Measurements from ENCODE around the gene LRRC26.
"Not testable (repeated sequence)": the region's sequence is repeated elsewhere in the genome, so short reads cannot be mapped to it uniquely, and the experiment has no call there.

Gene LRRC26

DNA sequence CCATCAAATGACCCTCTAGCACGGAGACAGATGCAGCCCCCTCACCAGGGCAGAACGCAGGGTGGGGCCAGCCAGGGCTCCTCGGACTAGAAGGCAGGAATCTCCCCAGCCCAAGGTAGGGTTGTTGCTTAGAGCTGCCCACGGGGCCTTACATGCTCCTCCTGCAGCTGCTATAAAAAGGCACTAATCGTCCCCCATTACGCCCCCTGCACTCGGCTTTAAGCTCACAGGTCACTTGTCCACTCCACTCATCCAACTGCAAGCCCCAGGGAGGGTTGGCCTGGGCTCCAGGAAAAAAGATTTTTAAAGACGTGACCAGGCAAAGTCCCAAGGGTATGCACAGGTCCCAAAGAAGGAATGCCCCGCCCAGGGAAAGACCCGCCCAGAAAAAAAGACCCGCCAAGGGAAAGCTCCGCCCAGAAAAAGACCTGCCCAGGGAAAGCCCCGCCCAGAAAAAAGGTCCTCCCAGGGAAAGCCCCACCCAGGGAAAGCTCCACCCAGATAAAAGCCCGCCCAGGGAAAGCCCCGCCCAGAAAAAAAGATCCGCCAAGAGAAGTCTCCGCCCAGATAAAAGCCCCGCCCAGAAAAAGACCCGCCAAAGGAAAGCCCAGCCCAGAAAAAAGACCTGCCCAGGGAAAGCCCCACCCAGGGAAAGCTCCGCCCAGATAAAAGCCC is 19.8 kb downstream of the LRRC26 start:
- no peak for DNase-seq

DNA sequence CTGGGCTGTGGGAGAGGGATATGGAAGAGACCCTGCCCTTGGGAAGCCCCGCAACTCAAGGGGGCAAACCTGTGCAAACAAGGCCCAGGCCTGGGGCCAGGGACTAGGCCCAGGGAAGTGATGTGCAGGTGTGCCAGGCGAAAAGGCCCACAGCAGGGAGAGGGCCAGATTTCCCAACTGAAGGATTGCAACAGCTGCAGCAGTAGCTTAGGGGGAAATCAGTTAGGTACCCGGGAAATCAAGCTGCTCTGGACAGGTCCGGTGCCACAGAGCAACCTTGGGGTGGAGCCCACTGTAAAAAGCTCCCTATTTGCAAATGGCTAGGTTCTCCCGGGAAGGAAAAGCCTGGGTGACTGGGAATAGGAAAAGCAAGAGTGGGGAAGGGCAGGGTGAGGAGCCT is 20.5 kb downstream of the LRRC26 start:
- DNase-seq: no peak

DNA sequence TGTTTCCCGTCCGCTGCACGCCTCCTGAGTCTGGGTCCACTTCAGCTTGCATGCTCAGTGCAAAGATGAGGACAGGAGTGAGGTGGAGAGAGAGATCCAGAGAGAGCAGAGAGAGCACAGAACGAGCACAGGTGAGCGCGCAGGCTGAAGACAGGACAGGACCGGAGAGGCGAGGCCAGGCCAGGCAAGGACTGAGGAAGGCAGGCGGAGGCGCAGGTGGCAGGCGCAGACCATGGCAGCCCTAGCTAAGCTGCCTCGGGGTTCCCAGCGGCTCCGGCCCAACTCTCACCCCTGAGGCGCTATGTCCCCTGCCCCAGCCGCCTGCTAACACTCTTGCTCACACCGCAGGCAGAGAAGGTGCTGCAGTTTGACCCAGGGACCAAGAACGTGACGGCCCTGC is 21.2 kb downstream of the LRRC26 start:
- no peak for DNase-seq

DNA sequence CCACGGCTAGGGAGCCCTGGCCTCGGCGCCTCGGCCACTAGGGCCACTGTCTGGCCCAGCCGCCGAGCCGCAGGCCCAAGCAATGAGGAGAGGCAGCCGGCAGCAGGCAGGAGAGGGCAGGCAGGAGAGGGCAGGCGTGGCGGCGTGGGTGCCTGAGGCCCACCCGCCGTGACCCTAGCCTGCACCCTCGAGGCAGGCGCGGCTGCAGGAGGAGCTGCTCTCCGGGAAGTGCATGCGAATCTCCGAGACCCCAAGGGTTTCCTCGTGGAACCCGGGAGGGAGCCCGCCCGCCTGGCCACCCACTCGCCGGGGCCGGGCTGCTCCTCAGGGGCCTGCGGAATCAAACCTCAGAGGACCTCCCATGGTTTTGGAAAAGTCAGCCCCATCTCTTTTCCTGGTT is 21.6 kb downstream of the LRRC26 start:
- no peak for DNase-seq

DNA sequence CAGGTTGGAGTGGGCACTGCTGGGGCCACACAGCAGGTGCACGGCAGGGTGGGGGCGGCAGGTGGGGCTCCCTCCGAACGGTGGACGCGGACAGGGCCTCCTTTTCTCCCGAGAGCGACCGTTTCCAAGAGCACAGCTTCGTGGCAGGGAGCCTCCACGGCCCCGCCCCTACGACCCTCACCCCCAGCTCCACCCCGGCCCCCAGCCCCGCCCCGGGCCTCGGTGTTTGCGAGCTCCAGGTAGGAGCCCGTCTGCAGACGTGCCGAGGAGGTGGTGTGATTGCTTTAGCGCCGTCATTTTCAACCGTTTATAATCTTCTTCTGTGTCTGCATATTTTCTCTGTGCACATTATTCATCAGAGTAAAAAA is 22.1 kb downstream of the LRRC26 start:
- no peak for DNase-seq

DNA sequence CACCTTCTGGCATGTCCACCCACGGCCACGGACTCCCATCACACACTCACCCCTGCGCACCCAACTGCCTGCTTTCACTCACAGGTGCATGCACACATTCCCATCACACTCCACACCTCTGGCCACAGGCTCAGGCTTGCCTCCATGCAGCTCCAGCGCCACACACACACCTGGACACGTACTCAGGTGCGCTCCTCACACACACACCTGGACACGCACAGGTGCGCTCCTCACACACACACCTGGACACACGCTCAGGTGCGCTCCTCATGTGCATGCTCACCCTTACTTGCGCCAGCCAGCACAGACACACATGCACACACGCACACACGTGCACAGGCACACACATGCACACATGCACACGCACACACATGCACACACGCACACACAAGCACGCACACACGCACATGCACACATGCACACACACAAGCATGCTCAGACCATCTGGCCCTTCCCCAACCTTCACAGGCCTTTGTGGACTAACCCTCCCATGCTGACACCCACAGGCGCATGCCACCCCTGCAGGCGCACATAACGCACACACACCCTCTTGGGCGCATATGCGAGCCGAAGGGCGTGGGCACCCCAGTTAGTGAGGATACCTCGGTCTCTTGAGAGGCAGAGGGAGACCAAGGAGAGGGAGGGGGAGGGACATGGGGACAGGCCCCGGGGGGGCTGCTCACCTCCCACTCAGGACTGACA is 22.6 kb downstream of the LRRC26 start:
- DNase-seq: no peak

DNA sequence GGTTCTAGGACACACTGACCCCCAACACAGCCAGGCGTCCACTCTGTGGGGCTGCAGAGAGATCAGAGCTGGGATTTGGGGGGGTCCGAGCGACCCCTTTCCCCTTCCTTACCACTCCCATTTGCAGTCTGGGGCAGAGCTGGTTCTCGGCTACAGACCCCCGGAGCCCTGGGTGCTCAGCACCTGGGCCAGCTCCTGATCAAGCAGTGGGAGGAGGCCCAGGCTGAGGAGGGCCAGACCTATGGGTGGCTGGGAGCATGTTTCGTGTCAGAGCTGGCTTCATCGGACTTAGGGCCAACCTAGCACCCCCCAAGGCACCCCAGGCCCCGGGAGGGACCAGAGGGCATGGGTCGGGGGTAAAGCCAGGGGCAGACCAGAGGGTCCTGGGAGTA is 23.3 kb downstream of the LRRC26 start:
- DNase-seq: no peak

DNA sequence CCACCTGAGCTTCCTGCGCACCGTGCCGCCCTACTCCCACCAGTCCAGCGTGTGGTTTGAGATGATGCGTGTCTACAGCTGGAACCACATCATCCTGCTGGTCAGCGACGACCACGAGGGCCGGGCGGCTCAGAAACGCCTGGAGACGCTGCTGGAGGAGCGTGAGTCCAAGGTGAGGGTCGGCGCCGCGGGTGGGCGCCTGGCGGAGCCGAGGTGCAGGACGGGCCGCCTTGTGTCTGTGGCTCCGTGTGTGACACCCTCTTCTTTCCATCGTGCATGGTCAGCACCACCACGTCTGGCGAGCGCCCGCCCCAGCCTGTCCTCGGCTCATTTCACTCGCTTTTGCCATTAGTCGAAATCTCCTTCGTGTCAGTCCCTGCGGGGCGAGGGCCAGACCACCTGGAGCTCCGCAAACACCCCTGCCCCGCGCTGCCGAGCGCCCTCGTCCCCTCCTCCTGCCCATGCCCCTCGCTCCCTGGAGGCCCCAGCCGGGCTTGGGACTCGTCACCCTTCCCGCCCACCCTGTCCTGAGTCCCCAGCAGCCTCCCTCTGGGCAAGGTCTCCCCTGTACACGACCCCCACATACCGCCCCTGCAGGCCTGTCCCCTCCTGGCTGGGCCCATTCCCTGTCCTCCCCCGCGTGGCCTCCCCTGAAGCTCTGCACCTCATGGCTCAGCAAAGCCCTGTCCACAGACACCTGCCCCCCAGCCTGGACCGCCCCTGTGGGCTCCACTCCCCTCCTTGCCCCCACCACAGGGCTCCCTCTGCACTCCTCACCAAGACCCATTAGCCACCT is 23.9 kb downstream of the LRRC26 start:
- no peak for DNase-seq

DNA sequence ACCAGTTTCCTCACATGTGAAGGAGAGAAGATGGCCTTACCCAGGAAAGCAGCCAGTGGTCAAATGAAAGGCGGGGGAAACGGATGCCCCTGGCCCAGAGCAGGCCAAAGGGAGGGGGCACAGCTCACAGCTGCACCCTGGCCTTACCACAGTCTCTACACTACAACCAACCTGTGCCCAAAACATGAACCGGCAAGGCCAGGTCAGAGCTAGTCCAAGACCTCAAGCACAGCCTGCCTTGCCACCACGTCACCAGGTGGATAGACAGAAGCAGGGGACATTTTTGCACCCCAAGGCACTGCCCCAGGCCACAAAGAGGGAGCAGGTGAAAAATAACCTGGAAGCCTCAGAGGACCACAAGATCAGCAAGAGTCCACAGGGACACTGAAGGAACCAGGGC is 26.4 kb downstream of the LRRC26 start:
- no peak for DNase-seq

DNA sequence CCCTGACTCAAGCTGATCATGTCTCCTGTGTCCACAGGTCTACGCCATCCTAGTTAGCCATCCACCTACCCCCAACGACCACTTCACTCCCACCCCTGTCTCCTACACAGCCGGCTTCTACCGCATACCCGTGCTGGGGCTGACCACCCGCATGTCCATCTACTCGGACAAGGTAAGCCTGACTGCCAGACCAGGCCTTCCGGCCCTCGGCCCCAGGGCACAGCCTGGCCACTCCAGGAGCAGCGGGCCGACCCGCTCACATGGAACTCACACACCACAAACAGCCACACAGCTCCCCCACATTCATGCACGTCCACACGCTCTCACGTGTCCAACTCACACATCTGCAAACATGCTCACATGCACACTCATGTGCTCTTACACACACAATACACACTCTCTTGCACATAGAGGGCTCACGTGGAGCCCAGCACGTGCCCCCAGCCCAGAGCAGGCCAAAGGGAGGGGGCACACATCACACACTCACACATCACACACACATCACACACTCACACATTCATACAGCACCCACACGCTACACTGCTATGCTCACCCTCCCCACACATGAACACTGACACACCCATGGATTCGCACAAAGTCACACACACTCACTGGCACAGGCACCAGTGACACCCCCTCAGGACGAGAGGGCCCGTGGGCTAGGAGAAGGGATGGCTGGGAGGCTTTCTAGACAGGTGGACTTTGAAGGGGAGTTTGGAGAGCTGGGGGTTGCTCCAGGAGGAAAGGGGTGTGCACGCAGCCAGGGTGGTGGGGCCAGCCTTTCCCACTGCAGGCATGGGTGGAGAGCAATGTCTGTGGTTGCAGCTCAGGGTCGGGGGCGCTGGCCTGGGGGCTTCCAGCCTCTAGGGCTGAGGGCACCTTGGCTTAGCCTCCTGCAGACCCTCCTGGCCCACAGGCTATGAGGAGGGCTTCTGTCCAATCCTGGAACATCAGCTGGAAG is 27.6 kb downstream of the LRRC26 start:
- no peak for DNase-seq

DNA sequence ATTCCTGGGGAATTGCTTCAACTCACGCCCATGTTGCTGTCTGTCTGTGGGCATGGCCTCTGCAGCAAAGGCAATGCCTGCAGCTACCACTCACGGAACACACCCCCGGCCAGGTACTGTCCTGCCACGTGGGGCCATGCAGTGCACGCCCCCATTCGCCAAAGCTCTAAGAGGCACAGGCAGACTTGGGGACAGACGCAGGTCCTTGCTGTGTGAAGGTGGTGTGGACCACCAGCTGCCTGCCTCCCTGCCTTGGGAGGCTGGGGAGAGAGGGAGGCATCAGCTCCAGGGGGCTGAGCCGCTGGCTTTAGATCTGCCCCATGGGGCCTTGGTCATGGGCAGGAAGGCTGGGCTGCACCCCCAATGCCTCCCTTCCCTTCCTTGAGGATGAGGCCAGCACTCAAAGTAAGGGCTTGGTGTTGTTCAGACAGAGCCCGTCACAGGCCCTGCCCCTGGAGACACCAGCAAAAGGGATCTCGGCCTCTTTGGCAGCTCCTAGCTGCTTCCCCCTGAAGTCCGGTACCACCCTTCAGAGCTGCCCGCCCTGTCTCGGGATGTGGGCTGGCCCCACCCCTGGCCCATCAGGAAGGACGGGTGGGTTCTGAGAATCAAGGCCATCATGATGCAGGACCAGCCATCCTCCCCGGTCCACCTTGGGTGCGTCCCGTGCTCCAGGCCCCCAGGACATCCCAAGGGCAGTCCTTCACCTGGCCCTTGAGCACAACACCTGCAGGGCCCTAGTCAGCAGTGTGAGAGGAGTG is 28.6 kb downstream of the LRRC26 start:
- DNase-seq: no peak

DNA sequence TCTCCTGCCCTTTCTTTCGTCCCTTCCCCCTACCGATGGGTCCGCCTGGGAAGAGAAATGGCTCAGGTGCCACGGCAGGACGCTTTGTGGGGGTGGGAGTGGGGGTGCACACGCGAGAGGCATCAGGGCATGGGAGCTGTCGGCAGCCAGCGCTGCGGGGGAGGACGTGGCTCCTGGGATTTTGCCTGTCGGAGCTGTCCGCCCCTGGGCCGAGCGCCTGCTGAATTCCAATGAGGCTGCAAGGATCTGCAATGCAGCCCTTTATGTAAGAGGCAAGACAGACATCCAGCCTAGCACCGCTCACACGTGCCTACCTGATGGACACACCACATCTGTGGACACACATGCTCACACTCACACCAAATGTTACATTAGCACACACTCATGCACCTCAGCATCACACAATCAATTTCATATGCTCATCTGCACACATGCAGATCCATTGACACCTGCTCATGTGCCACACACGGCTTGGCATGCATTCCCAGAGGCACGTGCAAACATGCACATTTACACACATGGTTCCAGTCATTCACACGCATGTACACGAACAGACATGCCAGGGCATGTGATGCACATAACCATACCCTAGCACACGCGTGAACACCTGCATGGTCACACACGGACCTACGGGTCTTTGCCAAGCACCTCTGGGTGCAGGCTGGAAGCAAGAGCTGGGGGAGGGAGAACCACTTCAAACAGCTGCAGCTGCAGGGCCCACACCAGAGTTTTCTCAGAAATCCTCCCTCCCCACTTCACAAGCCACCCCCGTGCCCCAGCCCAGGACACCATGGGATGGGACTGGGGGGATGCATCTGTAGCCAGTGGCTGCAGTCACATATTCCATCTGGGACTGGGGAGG is 29.5 kb downstream of the LRRC26 start:
- DNase-seq: no peak

DNA sequence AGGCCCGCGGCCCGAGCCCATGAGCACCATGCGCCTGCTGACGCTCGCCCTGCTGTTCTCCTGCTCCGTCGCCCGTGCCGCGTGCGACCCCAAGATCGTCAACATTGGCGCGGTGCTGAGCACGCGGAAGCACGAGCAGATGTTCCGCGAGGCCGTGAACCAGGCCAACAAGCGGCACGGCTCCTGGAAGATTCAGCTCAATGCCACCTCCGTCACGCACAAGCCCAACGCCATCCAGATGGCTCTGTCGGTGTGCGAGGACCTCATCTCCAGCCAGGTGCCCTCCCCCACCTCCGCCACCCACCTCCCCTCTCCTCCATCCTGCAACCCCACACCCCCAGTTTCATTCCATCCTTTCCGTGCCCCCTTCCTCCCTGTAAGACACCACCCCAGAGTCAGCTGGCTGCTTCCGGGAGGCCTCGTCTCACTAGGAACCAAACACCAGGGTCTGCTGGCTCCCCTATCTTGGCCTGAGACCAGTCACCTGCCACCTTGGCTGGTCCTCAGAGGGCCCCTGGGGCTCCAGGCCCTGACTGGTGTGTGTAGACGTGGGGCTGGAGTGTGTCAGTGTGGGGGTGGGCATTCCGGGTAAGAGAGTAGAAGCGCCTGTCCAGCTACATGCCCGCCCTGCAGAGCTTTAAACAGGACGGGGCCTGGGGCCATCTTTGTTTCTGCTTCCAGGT is 30.2 kb downstream of the LRRC26 start:
- DNase-seq: no peak

DNA sequence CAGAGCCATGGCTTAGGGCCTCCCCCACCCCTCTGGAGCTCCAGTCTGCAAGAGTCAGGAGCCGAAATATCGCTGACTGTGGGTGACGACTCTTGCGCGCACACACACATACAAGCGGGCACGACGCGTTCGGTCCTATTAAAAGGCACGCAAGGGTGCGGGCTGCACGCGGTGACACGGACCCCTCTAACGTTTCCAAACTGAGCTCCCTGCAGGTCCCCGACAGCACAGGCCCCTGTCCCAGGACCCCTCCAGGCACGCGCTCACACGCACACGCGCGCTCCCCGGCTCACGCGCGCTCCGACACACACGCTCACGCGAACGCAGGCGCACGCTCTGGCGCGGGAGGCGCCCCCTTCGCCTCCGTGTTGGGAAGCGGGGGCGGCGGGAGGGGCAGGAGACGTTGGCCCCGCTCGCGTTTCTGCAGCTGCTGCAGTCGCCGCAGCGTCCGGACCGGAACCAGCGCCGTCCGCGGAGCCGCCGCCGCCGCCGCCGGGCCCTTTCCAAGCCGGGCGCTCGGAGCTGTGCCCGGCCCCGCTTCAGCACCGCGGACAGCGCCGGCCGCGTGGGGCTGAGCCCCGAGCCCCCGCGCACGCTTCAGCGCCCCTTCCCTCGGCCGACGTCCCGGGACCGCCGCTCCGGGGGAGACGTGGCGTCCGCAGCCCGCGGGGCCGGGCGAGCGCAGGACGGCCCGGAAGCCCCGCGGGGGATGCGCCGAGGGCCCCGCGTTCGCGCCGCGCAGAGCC is 31.0 kb downstream of the LRRC26 start, which contains the start of gene GRIN1:
GRIN1 (plus strand) TSS at position 433 of the 746 bp plus-strand sequence. CDS start 333 bp downstream, outside the sequence.
- no peak for DNase-seq

DNA sequence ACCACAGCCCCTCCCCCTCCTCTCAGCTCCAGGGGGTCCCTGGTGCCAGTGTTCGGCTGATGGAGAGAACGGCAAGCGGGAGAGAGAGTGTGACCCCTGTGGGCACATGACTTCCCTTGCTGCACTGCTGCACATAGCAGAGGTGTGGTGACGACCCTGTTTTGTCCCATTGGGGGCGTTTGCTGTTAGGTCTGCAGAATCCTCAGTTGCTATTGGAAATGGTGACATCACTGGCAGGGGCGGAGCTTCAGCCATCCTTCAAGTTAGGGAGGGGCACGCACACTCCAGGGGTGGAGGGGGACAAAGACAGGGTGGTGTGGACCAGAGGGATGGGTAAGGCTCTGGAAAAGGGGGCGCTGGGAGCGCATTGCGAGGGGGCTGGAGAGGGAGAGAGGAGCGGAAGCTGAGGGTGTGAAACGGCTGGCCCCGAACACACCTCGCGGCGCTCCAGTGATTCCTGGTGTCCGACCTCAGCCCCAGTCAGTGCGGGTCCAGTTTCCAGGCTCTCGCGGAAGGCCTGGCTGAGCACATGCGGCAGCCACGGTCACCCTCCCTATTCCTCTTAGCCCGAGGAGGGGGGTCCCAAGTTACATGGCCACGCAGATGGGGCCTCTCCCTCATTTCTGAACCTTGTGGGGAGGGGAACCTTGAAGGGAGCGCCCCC is 31.7 kb downstream of the LRRC26 start:
- no peak for DNase-seq

DNA sequence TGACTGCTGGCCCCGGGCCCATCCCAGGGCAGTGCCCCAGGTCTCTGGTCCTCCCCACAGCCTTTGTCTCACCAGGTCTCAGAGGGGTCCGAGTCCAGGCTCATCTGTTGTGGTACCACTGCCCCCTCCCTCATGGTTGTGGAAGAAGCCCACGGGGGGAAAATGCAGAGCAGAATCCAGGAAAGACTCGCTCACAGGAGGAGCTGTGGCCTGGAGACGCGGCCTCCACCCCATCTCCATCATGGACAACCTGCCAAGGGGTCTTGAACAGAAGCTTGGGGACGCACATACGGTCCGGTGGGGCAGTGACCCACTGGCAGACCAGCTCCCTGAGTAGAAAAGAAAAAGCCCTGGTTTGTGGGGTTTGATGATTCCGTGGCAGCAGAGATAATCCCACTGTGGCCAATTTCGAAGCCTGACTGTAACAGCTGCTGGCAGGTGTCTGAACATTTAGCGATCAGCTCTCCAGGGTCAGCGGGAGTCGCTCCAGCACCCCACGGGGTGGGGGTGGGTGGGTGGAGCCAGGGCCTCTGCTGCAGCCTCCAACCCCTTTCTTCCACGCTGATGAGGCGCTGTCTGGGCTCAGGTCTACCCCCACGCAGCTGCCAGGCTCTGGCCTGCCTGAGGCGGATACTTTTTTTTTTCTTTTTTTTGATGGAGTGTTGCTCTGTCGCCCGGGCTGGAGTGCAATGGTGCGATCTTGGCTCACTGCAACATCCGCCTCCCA is 32.8 kb downstream of the LRRC26 start:
- no peak for DNase-seq

DNA sequence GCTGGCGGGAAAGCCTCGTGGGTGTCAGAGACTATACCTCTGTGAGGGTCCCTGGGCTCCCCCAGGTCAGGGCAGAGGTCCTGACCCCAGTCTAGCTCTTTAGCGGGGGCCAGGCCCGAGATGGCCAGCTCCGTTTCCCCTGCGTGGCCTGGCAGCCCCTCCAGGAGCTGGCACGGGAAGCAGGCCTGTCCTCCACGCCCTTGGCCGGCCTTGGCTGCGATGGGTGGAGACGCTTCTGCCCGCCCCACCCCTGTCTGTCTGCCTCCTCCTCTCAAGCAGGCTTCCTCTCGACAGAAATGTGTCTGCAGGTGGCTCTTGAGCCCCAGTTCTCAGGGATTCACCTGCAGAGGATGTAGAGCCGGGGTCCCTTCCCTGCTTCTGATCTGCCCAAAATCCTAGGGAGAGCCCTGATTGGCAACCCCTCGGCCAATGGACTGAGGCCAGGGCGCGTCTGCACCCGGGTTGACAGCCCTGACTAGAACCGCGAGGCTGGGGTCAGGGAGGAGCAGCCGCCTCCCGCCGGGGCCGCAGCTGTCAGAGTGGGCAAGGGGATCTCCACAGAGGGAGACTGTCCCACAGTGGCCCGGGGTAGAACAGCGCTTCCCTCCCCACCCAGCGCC is 33.5 kb downstream of the LRRC26 start:
- DNase-seq: no peak

DNA sequence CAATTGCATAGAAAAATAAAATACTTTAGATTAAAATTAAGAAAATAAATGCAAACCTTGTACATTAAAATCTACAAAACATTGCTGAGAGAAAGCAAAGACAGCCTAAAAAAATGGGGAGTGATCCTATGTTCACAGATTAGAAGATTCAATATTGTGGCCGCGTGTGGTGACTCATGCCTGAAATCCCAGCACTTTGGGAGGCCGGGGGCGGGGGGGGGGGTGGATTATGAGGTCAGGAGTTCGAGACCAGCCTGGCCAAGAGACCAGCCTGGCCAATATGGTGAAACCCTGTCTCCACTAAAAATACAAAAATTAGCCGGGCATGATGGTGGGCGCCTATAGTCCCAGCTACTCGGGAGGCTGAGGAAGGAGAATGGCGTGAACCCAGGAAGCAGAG is 34.7 kb downstream of the LRRC26 start:
- not testable (repeated sequence) for DNase-seq
